Brain pericyte (primary cell): Measurements from ENCODE around the gene TMEM53.
A peak's percentile ranks its signal among the peaks of the same experiment; 100 is the strongest.
"Not testable (repeated sequence)": the region's sequence is repeated elsewhere in the genome, so short reads cannot be mapped to it uniquely, and the experiment has no call there.

Experiments
- DNase-seq: peaks from one replicate; pipeline ENCODE4 v3.0.0-alpha.2; 2012; ENCODE audit warnings: low read depth, low spot score

The TMEM53 gene

GRCh38 chr1:44674113-44675000 lies at the start of gene TMEM53, which contains the start of gene ARMH1:
Gene TMEM53 (minus strand): TSS chr1:44674481. CDS start chr1:44674391, 90 bp downstream.
Gene ARMH1 (plus strand): TSS chr1:44674714. CDS start chr1:44689698, 14,984 bp downstream.
- peak; percentile 97 for DNase-seq

GRCh38 chr1:44723496-44724295 lies 49.4 kb upstream of the TMEM53 start:
- no peak for DNase-seq

DNA sequence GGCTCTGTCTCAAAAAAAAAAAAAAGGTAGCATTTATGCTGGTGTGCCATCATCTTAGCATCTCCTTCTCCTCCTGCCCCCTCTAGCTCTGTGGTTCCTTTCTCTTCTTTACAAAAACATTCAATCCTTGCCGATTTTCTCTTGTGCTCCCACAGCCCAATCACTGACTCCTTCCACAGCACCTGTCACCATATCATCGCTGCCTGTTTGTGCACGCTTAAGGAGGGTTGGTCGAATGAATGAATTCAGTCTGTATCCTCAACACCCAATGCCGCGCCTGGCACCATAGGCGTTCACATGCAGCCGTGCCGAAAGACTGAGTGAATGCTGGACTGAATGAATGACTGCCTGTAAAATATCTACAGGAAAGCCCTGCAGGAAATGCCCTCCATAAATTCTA lies 48.8 kb upstream of the TMEM53 start:
- DNase-seq: no peak

GRCh38 chr1:44721485-44722361 lies 47.4 kb upstream of the TMEM53 start:
- peak; percentile 76 for DNase-seq

GRCh38 chr1:44720281-44720680 lies 46.0 kb upstream of the TMEM53 start:
- DNase-seq: no peak

DNA sequence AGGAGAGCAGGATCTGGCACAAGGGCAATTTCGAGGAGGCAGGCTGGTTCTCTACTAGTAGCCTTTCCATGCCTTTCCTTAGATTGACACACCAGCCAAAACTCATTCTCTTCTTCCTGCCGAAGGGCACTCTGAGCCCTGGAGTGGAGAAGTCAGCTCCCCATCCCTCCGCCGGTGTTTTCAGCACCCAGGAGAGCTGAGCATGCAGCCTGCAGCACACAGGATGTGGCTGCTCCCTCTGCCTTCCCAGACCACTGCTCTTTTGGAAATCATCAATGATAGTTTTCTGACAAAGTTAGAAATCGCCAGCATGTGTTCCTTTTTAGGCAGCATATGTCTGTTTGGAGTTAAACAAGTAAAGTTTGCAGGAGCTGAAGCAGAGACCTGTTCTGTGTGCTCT lies 45.0 kb upstream of the TMEM53 start:
- DNase-seq: no peak

GRCh38 chr1:44718091-44718490 lies 43.8 kb upstream of the TMEM53 start:
- DNase-seq: no peak

GRCh38 chr1:44717653-44718052 lies 43.4 kb upstream of the TMEM53 start:
- DNase-seq: no peak

GRCh38 chr1:44717156-44717555 lies 42.9 kb upstream of the TMEM53 start:
- no peak for DNase-seq

DNA sequence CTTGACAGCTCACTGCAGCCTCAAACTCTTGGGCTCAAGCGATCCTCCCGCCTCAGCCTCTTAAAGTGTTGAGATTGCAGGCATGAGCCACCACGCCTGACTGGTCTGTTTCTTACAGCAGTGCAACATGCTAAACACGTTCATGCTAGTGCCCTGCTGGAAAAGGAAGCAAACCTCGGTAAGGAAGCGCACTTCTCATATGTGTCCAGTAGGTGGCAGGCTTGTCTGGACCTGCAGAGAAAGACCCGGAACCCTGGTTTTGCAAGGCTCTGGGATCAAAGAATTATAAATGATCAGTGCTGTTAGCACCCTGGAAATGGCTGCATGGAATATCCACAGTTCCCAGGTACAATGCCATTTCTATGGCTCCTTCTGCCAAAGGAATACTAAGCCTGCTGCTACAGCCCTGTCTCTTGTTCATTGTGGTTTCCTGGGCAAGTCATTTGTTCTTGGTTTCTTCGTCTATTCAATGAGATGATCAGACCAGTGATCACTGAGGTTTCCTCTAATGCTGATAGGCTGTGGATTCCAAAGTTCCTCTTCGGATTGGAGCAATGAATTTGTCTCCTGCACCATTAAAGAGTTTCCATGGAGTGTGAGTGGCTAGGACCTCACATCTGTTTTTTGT lies 40.8 kb upstream of the TMEM53 start:
- peak; percentile 45 for DNase-seq

GRCh38 chr1:44714532-44714931 lies 40.3 kb upstream of the TMEM53 start:
- no peak for DNase-seq

DNA sequence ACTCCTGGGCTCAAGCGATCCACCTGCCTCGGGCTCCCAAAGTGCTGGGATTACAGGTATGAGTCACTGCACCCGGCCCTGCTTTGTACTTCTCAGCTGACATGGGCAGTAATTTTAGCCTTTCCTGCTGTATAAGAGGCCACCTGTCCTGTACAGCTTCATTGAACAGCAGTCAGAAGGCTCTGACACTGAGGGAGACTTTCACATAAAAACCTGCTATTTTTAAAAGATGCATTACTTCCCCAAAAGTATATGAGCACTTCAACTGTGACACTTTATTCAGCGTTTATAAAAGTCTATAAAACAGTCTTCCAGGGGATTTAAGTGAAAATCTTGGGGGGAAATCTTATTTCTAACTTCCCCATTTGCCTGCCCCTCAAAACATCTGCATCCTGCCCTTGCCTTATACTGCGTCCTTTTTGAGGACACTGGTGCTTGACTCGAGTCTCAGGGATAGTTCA lies 39.1 kb upstream of the TMEM53 start:
- no peak for DNase-seq

- peak; percentile 15 for DNase-seq
These were observed 33.9 kb upstream of the TMEM53 start for GRCh38 chr1:44707959-44708831.

GRCh38 chr1:44707112-44707881 lies 33.0 kb upstream of the TMEM53 start:
- no peak for DNase-seq

- DNase-seq: no peak
These were observed 31.7 kb upstream of the TMEM53 start for GRCh38 chr1:44705938-44706337.

- no peak for DNase-seq
These were observed 31.2 kb upstream of the TMEM53 start for GRCh38 chr1:44705470-44705869.

DNA sequence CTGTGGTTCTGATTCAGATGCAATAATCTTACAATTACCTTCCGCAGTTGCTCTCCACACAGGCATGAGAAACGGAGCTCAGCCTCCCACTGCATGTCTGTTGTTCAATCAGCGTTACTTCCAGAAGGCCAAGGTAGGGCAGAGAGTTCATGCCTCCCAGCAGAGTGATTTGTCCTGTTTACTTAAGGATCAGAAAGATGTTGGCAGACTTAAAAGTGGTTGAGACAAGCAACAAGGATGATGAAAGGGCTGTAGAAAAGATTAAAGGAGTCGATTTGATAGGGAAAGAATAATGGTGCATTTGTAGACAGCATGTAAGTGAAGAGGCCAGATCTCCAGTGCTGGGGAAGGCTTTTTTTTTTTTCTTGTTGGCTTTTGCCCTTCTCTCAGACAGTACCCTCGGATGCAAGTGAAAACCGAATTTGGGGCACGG lies 26.9 kb upstream of the TMEM53 start:
- no peak for DNase-seq

GRCh38 chr1:44700573-44700972 lies 26.3 kb upstream of the TMEM53 start:
- no peak for DNase-seq

DNA sequence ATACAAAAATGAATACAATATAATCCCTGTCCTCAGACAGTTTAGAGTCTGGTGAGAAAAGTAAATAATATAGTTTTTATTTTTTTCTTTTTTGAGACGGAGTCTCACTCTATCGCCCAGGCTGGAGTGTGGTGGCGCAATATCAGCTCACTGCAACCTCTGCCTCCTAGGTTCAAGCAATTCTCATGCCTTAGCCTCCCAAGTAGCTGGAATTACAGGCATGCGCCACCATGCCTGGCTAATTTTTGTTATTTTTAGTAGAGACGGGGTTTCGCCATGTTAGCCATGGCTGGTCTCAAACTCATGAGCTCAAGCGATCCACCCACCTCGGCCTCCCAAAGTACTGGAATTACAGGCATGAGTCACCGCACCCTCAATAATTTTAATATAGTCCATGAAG lies 25.1 kb upstream of the TMEM53 start:
- not testable (repeated sequence) for DNase-seq
